PC-3 (cell line): Measurements from ENCODE around the gene PTPN20. TPM values are rescaled to one million over a fixed set of nuclear protein-coding genes. Genes with fewer than 3 reads are reported as not detected.

Source experiments
- ATAC-seq: fragments of 200-7000 bp; cut with Tn5 transposase; 2 replicates; pipeline ENCODE4 v1.9.1; 2020; ENCODE audit warnings: mild to moderate bottlenecking, moderate library complexity
- BruUV-seq: library from RNA; stranded (reverse); fragments of 400-500 nt; replicated peaks from 2 replicates; lab custom pipeline; 2021; lab: Mats Ljungman, UMichigan
- CTCF ChIA-PET: fragments of 300-600 bp; sonication (Branson Sonifier 250); formaldehyde crosslinking; loops from one replicate; lab custom pipeline; 2022; ENCODE audit warnings: antibody characterized with exemption; lab: Charles Lee
- POLR2A ChIA-PET: fragments of 300-600 bp; sonication (Branson Sonifier 250); formaldehyde crosslinking; loops from one replicate; lab custom pipeline; 2022; ENCODE audit warnings: antibody characterized with exemption; ENCODE audit not compliant: unreplicated experiment; lab: Charles Lee
- DNase-seq: peaks from one replicate; pipeline ENCODE4 v3.0.0-alpha.2; 2015
- H2AFZ ChIP-seq: fragments of 300-600 bp; sonication (generic); 2 replicates; pipeline ENCODE4 v1.6.0; 2016; ENCODE audit warnings: antibody characterized with exemption, low read length
- H3F3A ChIP-seq: fragments of 300-600 bp; sonication (generic); one replicate; pipeline ENCODE4 v1.6.0; 2017; ENCODE audit warnings: antibody characterized with exemption, low read length, control low read depth, mild to moderate bottlenecking; ENCODE audit not compliant: unreplicated experiment
- H3K27ac ChIP-seq: fragments of 300-600 bp; sonication (generic); 2 replicates; pipeline ENCODE4 v1.5.1; 2016; ENCODE audit warnings: mild to moderate bottlenecking, low read length
- H3K27me3 ChIP-seq: fragments of 300-600 bp; sonication (generic); 2 replicates; pipeline ENCODE4 v1.6.1; 2016; ENCODE audit warnings: low read length, mixed read lengths
- H3K36me3 ChIP-seq: fragments of 300-600 bp; sonication (generic); 2 replicates; pipeline ENCODE4 v1.6.1; 2016; ENCODE audit warnings: low read depth, mixed run types, low read length, mixed read lengths
- H3K4me1 ChIP-seq: fragments of 300-600 bp; sonication (generic); 2 replicates; pipeline ENCODE4 v1.5.1; 2016; ENCODE audit warnings: low read length; ENCODE audit not compliant: insufficient read depth
- H3K4me2 ChIP-seq: fragments of 300-600 bp; sonication (generic); 2 replicates; pipeline ENCODE4 v1.6.0; 2016; ENCODE audit warnings: low read length
- H3K4me3 ChIP-seq: fragments of 300-600 bp; sonication (generic); 2 replicates; pipeline ENCODE4 v1.5.1; 2016; ENCODE audit warnings: mild to moderate bottlenecking, low read length, mixed read lengths
- H3K79me2 ChIP-seq: fragments of 300-600 bp; sonication (generic); 2 replicates; pipeline ENCODE4 v1.6.1; 2017; ENCODE audit warnings: low read length, mixed read lengths
- H3K9ac ChIP-seq: fragments of 300-600 bp; sonication (generic); 2 replicates; pipeline ENCODE4 v1.6.0; 2016; ENCODE audit warnings: mild to moderate bottlenecking, low read length
- H3K9me2 ChIP-seq: fragments of 300-600 bp; sonication (generic); replicated peaks from 2 replicates; pipeline ENCODE4 v1.6.1; 2016; ENCODE audit warnings: mixed run types, low read length, mixed read lengths
- H3K9me3 ChIP-seq: fragments of 300-600 bp; sonication (generic); 2 replicates; pipeline ENCODE4 v1.6.1; 2016; ENCODE audit warnings: low read length, mixed read lengths
- H4K20me1 ChIP-seq: fragments of 300-600 bp; sonication (generic); 2 replicates; pipeline ENCODE4 v1.6.1; 2016; ENCODE audit warnings: low read length, mixed read lengths
- CTCF ChIP-seq: fragments of 300-600 bp; sonication (generic); conservative IDR thresholded peaks from 2 replicates; pipeline ENCODE4 v1.5.1; 2017; ENCODE audit warnings: antibody characterized with exemption, low read depth, mild to moderate bottlenecking, low read length
- EZH2 ChIP-seq: fragments of 300-600 bp; sonication (generic); IDR thresholded peaks from one replicate; pipeline ENCODE4 v1.6.1; 2017; ENCODE audit warnings: antibody characterized with exemption, mild to moderate bottlenecking, low read length; ENCODE audit not compliant: unreplicated experiment
- EZH2phosphoT487 ChIP-seq: fragments of 300-600 bp; sonication (generic); IDR thresholded peaks from 2 replicates; pipeline ENCODE4 v1.6.1; 2018; ENCODE audit warnings: mild to moderate bottlenecking, antibody characterized with exemption, low read length, borderline replicate concordance
- intact Hi-C: fragments of 100-400 bp; cut with micrococcal nuclease; formaldehyde crosslinking; loops from 2 replicates; pipeline ENCODE4 v1.9.0; 2023
- total RNA-seq: library from RNA; depleted of rRNA; stranded (reverse); fragments of >200 nt; gene quantifications from 2 replicates; pipeline ENCODE4 v1.2.3, GENCODE V29; 2014

PTPN20 gene
- total RNA-seq, 1 experiment from 2014 or later = 3.6 TPM

- Histone ChIP-seq H2AFZ (no peak overlapping the region), H3K27me3 (no peaks in the 10 kb centered on the region), H3K27ac (no peak overlapping the region), H3K9me2 (no peaks in the 10 kb centered on the region), H3K4me3 (no peak overlapping the region), H3K4me2 (no peak overlapping the region), H3K36me3 (no peaks in the 10 kb centered on the region), H3K9me3 (no peaks in the 10 kb centered on the region), H3K4me1 (no peaks in the 10 kb centered on the region), H3F3A (no peaks in the 10 kb centered on the region), H3K79me2 (no peaks in the 10 kb centered on the region), H3K9ac (no peak overlapping the region), H4K20me1 (no peaks in the 10 kb centered on the region)
- CTCF ChIA-PET = no interaction called here
- intact Hi-C loops = no loop called here
- DNase-seq (no peak), ATAC-seq (no peak)
- TF ChIP-seq EZH2 = no peak
- TF ChIP-seq EZH2phosphoT487 = no peak
- no peak for TF ChIP-seq CTCF
- POLR2A ChIA-PET = no interaction called here
- BruUV-seq = no TSS peak
These were observed 128.3 kb downstream of the PTPN20 start for GRCh38 chr10:47039562-47039913.

- Histone ChIP-seq H4K20me1 (no peaks in the 10 kb centered on the region), H3K27ac (no peak overlapping the region), H2AFZ (no peak overlapping the region), H3K9ac (no peak overlapping the region), H3K36me3 (no peaks in the 10 kb centered on the region), H3K9me3 (no peaks in the 10 kb centered on the region), H3K4me1 (no peaks in the 10 kb centered on the region), H3K4me3 (no peak overlapping the region), H3K9me2 (no peaks in the 10 kb centered on the region), H3F3A (no peaks in the 10 kb centered on the region), H3K27me3 (no peaks in the 10 kb centered on the region), H3K4me2 (no peak overlapping the region), H3K79me2 (no peaks in the 10 kb centered on the region)
- no TSS peak for BruUV-seq
- intact Hi-C loops = no loop called here
- no peak for DNase-seq
- ChIA-PET CTCF (no interaction called here), POLR2A (no interaction called here)
- TF ChIP-seq EZH2 (no peak), CTCF (no peak), EZH2phosphoT487 (no peak)
- ATAC-seq = no peak
These were observed 128.8 kb downstream of the PTPN20 start for GRCh38 chr10:47040041-47040491.

GRCh38 chr10:47040681-47041080 lies 129.5 kb downstream of the PTPN20 start:
- no TSS peak for BruUV-seq

More at GRCh38 chr10:47040681-47041080, 129.5 kb downstream of the PTPN20 start:
- ATAC-seq (no peak), DNase-seq (no peak)
- no peak overlapping the region for H3K4me2 ChIP-seq
- H3K79me2 ChIP-seq = no peaks in the 10 kb centered on the region
- no peaks in the 10 kb centered on the region for H3F3A ChIP-seq
- no peaks in the 10 kb centered on the region for H3K9me2 ChIP-seq
- H3K4me3 ChIP-seq = no peak overlapping the region
- H3K36me3 ChIP-seq = no peaks in the 10 kb centered on the region
- ChIA-PET POLR2A (no interaction called here), CTCF (no interaction called here)
- no peaks in the 10 kb centered on the region for H3K27me3 ChIP-seq
- H4K20me1 ChIP-seq = no peaks in the 10 kb centered on the region
- no peak overlapping the region for H3K9ac ChIP-seq
- intact Hi-C loops = no loop called here
- TF ChIP-seq EZH2 (no peak), CTCF (no peak), EZH2phosphoT487 (no peak)
- H2AFZ ChIP-seq = no peak overlapping the region
- H3K27ac ChIP-seq = no peak overlapping the region
- no peaks in the 10 kb centered on the region for H3K4me1 ChIP-seq
- no peaks in the 10 kb centered on the region for H3K9me3 ChIP-seq
